SU-DHL-6 (cell line): ENCODE results near the gene ZNF672.

Experiments
- H2AFZ ChIP-seq: fragments of 200-600 bp; sonication (generic); 2 replicates; pipeline ENCODE4 v1.6.1; 2014; ENCODE audit warnings: low read depth, mild to moderate bottlenecking, moderate library complexity, mixed read lengths, antibody characterized with exemption, low read length; ENCODE audit not compliant: severe bottlenecking
- H3F3A ChIP-seq: fragments of 200-600 bp; shearing (Covaris generic); 2 replicates; pipeline ENCODE4 v1.6.0; 2016; ENCODE audit warnings: antibody characterized with exemption, mild to moderate bottlenecking; ENCODE audit not compliant: insufficient read depth
- H3K27ac ChIP-seq: fragments of 200-600 bp; sonication (generic); 2 replicates; pipeline ENCODE4 v1.5.1; 2016; ENCODE audit warnings: low read depth, mild to moderate bottlenecking, low read length, moderate library complexity, mixed read lengths
- H3K27me3 ChIP-seq: fragments of 200-600 bp; sonication (generic), shearing (Covaris generic); 2 replicates; pipeline ENCODE4 v1.6.0; 2014; ENCODE audit warnings: mild to moderate bottlenecking, low read length
- H3K36me3 ChIP-seq: fragments of 200-600 bp; sonication (generic); 2 replicates; pipeline ENCODE4 v1.6.1; 2014; ENCODE audit warnings: mild to moderate bottlenecking, low read length, mixed read lengths
- H3K4me2 ChIP-seq: fragments of 300-600, 200-600 bp; shearing (Covaris generic), sonication (generic); 2 replicates; pipeline ENCODE4 v1.6.0; 2014; ENCODE audit warnings: low read length, low read depth, mild to moderate bottlenecking; ENCODE audit not compliant: poor library complexity, severe bottlenecking
- H3K4me3 ChIP-seq: fragments of 200-600 bp; sonication (generic); 2 replicates; pipeline ENCODE4 v1.5.1; 2014; ENCODE audit warnings: antibody characterized with exemption, low read length, mild to moderate bottlenecking, mixed read lengths; ENCODE audit not compliant: insufficient read depth, poor library complexity, severe bottlenecking
- H3K79me2 ChIP-seq: fragments of 200-600 bp; sonication (generic); 2 replicates; pipeline ENCODE4 v1.6.1; 2014; ENCODE audit warnings: mild to moderate bottlenecking, low read length, moderate library complexity; ENCODE audit not compliant: insufficient read depth
- H3K9ac ChIP-seq: fragments of 200-600 bp; sonication (generic); 2 replicates; pipeline ENCODE4 v1.7.0; 2014; ENCODE audit warnings: mild to moderate bottlenecking, low read length
- H3K9me2 ChIP-seq: fragments of 200-600 bp; sonication (generic); replicated peaks from 2 replicates; pipeline ENCODE4 v1.6.1; 2014; ENCODE audit warnings: low read length; ENCODE audit not compliant: insufficient read depth
- H3K9me3 ChIP-seq: fragments of 200-600 bp; sonication (generic); 2 replicates; pipeline ENCODE4 v1.6.1; 2014; ENCODE audit warnings: low read length, mixed read lengths; ENCODE audit not compliant: insufficient read depth
- H4K20me1 ChIP-seq: fragments of 200-600 bp; sonication (generic); 2 replicates; pipeline ENCODE4 v1.6.1; 2014; ENCODE audit warnings: low read depth, mild to moderate bottlenecking, antibody characterized with exemption, low read length, moderate library complexity, mixed read lengths
- CTCF ChIP-seq: fragments of 200-600 bp; sonication (generic); IDR thresholded peaks from one replicate; pipeline ENCODE4 v1.5.1; 2017; ENCODE audit warnings: antibody characterized with exemption, mild to moderate bottlenecking, low read length, moderate library complexity; ENCODE audit not compliant: insufficient read depth, poor library complexity, severe bottlenecking
- EZH2phosphoT487 ChIP-seq: fragments of 200-600 bp; sonication (generic), shearing (Covaris generic); conservative IDR thresholded peaks from 2 replicates; pipeline ENCODE4 v1.6.1; 2018; ENCODE audit warnings: mild to moderate bottlenecking, antibody characterized with exemption, low read length, moderate library complexity, mixed read lengths

Gene ZNF672

GRCh38 chr1:248821101-248821500, 16.9 kb upstream of the ZNF672 start:
- H3K9ac ChIP-seq = no peak overlapping the region
- no peaks in the 10 kb centered on the region for H3K36me3 ChIP-seq
- no peak overlapping the region for H3K4me2 ChIP-seq

GRCh38 chr1:248821641-248822040, 16.4 kb upstream of the ZNF672 start:
- Histone ChIP-seq H3K9me2 (no peaks in the 10 kb centered on the region), H3K79me2 (peaks cover 51% of the 10 kb centered on the region), H2AFZ (no peak overlapping the region), H3K9ac (no peak overlapping the region), H4K20me1 (no peaks in the 10 kb centered on the region), H3F3A (0 out of 2 replicates have a peak, but pooled peaks cover 3% of the 10 kb centered on the region), H3K27ac (no peak overlapping the region), H3K4me2 (no peak overlapping the region), H3K36me3 (no peaks in the 10 kb centered on the region), H3K4me3 (no peak overlapping the region), H3K9me3 (no peaks in the 10 kb centered on the region), H3K27me3 (no peaks in the 10 kb centered on the region)
- TF ChIP-seq EZH2phosphoT487 (no peak), CTCF (no peak)

More at GRCh38 chr1:248821101-248821500, 16.9 kb upstream of the ZNF672 start:
- H2AFZ ChIP-seq = no peak overlapping the region
- H3K79me2 ChIP-seq = peaks cover 51% of the 10 kb centered on the region
- no peaks in the 10 kb centered on the region for H4K20me1 ChIP-seq
- H3K27me3 ChIP-seq = no peaks in the 10 kb centered on the region
- no peak overlapping the region for H3K27ac ChIP-seq
- no peak overlapping the region for H3K4me3 ChIP-seq
- H3K9me2 ChIP-seq = no peaks in the 10 kb centered on the region
- no peak for TF ChIP-seq EZH2phosphoT487
- no peak for TF ChIP-seq CTCF
- H3F3A ChIP-seq = no peaks in the 10 kb centered on the region
- H3K9me3 ChIP-seq = no peaks in the 10 kb centered on the region

- no peaks in the 10 kb centered on the region for H3K9me2 ChIP-seq
- TF ChIP-seq EZH2phosphoT487 (no peak), CTCF (no peak)
- no peak overlapping the region for H3K9ac ChIP-seq
- no peak overlapping the region for H3K4me3 ChIP-seq
- no peak overlapping the region for H2AFZ ChIP-seq
- no peaks in the 10 kb centered on the region for H3K27me3 ChIP-seq
- H3K9me3 ChIP-seq = no peaks in the 10 kb centered on the region
- H3K79me2 ChIP-seq = peaks cover 51% of the 10 kb centered on the region
- H3K4me2 ChIP-seq = peak overlapping the region; percentile 82
- H3F3A ChIP-seq = 0 out of 2 replicates have a peak, but pooled peaks cover 3% of the 10 kb centered on the region
- no peaks in the 10 kb centered on the region for H4K20me1 ChIP-seq
- no peak overlapping the region for H3K27ac ChIP-seq
- no peaks in the 10 kb centered on the region for H3K36me3 ChIP-seq
Observed at GRCh38 chr1:248822148-248823032, 15.6 kb upstream of the ZNF672 start.
